NCI-H146 treated with DMSO at 0.1 percent for 48 hours (cell line): ENCODE measurements around the gene TMEM53.

Source experiments
- DNase-seq: peaks from one replicate; lab custom pipeline; 2025; ENCODE audit not compliant: unreplicated experiment; lab: John Stamatoyannopoulos, UW

The TMEM53 gene

GRCh38 chr1:44606701-44607281 lies 67.5 kb downstream of the TMEM53 start:
- DNase-seq, result no peak

DNA sequence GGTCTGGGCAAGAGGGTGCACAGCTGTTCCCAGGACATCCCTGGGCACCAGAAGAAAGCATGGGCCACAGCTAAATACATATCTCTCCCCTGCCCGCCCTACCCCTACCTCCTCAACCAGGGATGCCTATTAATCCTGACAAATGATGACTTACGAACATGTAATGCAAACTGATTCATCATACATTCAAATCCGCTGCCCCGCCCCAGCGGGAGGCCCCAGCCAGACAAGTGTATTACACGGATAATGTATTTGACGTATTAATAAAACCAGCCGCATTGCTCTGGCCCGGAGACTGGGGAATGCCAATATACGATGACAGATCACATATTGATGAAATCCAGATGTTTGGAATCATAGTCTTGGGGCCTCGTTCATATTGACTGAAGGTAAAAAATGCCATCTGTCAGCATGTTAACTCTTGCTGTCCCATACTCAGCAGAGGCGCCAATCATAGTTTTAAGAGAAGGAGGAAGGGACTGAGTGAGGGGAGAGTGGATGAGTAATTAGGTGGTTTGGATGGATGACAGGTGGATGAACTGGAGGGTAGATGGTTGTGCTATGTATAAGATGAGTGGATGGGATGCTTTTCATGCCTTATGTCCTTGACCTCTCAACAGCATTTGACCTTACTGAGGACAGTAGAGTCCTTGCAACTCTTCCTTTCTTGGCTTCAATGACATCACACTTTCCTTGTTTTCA lies 68.2 kb downstream of the TMEM53 start:
- no peak for DNase-seq

- no peak for DNase-seq
Measured at GRCh38 chr1:44604157-44604955, 69.9 kb downstream of the TMEM53 start.

- peak; percentile 78 for DNase-seq
Measured at GRCh38 chr1:44603718-44604117, 70.6 kb downstream of the TMEM53 start.
